Measurements from ENCODE around the gene CRABP1.

- no peak for TF ChIP-seq FOXP2 (optimal IDR thresholded peaks at IDR 0.05; ENCODE audit: borderline replicate concordance, extremely low read depth, extremely low read length, insufficient read depth)
- TF ChIP-seq REST (IDR thresholded peaks at IDR 0.05; ENCODE audit: insufficient read depth in 1 of 2, low read depth in 2 of 2, low read length in 2 of 2) = no peak
Measured at GRCh38 chr15:78345396-78346125, 5.4 kb downstream of the CRABP1 start.
